HepG2 (cell line): ENCODE measurements around the gene SEMA3B. TPM values are rescaled to one million over a fixed set of nuclear protein-coding genes. Genes with fewer than 3 reads are reported as not detected.

Experiments used
- ATM ChIP-seq: fragments of 450-650 bp; IDR thresholded peaks from 2 replicates; pipeline ENCODE4 v1.7.1; 2017; ENCODE audit warnings: mild to moderate bottlenecking, borderline replicate concordance
- CCAR2 ChIP-seq: fragments of 200-400 bp; formaldehyde crosslinking; optimal IDR thresholded peaks from 2 replicates; pipeline ENCODE3; 2018; ENCODE audit warnings: low read depth, mild to moderate bottlenecking, low read length, moderate library complexity
- HHEX ChIP-seq: IDR thresholded peaks from 2 replicates; pipeline ENCODE4 v1.6.1; 2016; ENCODE audit warnings: control low read depth
- HOXA7 ChIP-seq: sonication (generic); formaldehyde crosslinking; IDR thresholded peaks from 2 replicates; pipeline ENCODE4 v1.8.1; 2022; ENCODE audit warnings: mild to moderate bottlenecking, missing genetic modification reagents, moderate library complexity
- IKZF4 ChIP-seq: sonication (generic); formaldehyde crosslinking; IDR thresholded peaks from 2 replicates; pipeline ENCODE4 v1.5.1; 2020; ENCODE audit warnings: borderline replicate concordance, mild to moderate bottlenecking, low read depth, missing genetic modification reagents; ENCODE audit errors: not compliant biosample characterization
- SALL2 ChIP-seq: sonication (generic); formaldehyde crosslinking; IDR thresholded peaks from 2 replicates; pipeline ENCODE4 v1.8.1; 2023; ENCODE audit warnings: mild to moderate bottlenecking, missing genetic modification reagents, inconsistent platforms
- SMARCC2 ChIP-seq: fragments of 450-650 bp; IDR thresholded peaks from 2 replicates; pipeline ENCODE4 v1.6.1; 2017; ENCODE audit warnings: antibody characterized with exemption, mild to moderate bottlenecking
- SPEN ChIP-seq: sonication (generic); formaldehyde crosslinking; IDR thresholded peaks from 2 replicates; pipeline ENCODE4 v1.5.1; 2020; ENCODE audit warnings: low read depth, mild to moderate bottlenecking, missing genetic modification reagents
- TCF7 ChIP-seq: sonication (generic); IDR thresholded peaks from 2 replicates; pipeline ENCODE4 v1.6.1; 2016; ENCODE audit warnings: antibody characterized with exemption, low read depth
- TEAD2 ChIP-seq: sonication (generic); formaldehyde crosslinking; IDR thresholded peaks from 2 replicates; pipeline ENCODE4 v1.9.0; 2021; ENCODE audit warnings: missing genetic modification reagents
- TP53 ChIP-seq: sonication (generic); formaldehyde crosslinking; conservative IDR thresholded peaks from 2 replicates; pipeline ENCODE4 v1.4.0; 2020; ENCODE audit warnings: missing genetic modification reagents
- XBP1 ChIP-seq: sonication (generic); formaldehyde crosslinking; IDR thresholded peaks from 2 replicates; pipeline ENCODE4 v1.5.0; 2020; ENCODE audit warnings: missing genetic modification reagents
- ZBTB44 ChIP-seq: sonication (generic); formaldehyde crosslinking; IDR thresholded peaks from 2 replicates; pipeline ENCODE4 v1.4.0; 2020; ENCODE audit warnings: missing genetic modification reagents
- ZNF598 ChIP-seq: sonication (generic); formaldehyde crosslinking; IDR thresholded peaks from 2 replicates; pipeline ENCODE4 v1.5.1; 2020; ENCODE audit warnings: mild to moderate bottlenecking, missing genetic modification reagents, borderline replicate concordance
- ZNF678 ChIP-seq: sonication (generic); formaldehyde crosslinking; IDR thresholded peaks from 2 replicates; pipeline ENCODE4 v1.4.0; 2020; ENCODE audit warnings: mild to moderate bottlenecking, missing genetic modification reagents
- ZNF780A ChIP-seq: sonication (generic); formaldehyde crosslinking; IDR thresholded peaks from 2 replicates; pipeline ENCODE4 v1.8.0; 2022; ENCODE audit warnings: mild to moderate bottlenecking, missing genetic modification reagents, moderate library complexity
- ZNF781 ChIP-seq: sonication (generic); formaldehyde crosslinking; IDR thresholded peaks from 2 replicates; pipeline ENCODE4 v1.5.1; 2020; ENCODE audit warnings: borderline replicate concordance, mild to moderate bottlenecking, missing genetic modification reagents; ENCODE audit errors: not compliant biosample characterization
- polyA plus RNA-seq, 8 experiments: library from polyadenylated mRNA; depleted of rRNA in 3 of 8; stranded (reverse) in 7 of 8; unstranded in 1 of 8; fragments of >200 nt; fragmentation: Illumina TruSeq in 4 of 8; extraction: Trizol in 4 of 8; gene quantifications; 2 replicates each; pipeline versions ENCODE4 v1.2.1 to v1.2.3, GENCODE V29; 2011 to 2016; ENCODE audit warnings: low read depth in 4 of 8, missing spikeins in 1 of 8, mixed read lengths in 1 of 8; ENCODE audit not compliant: insufficient read depth in 1 of 8
- total RNA-seq, 5 experiments: library from RNA; depleted of rRNA; stranded (reverse); fragments of >200 nt; fragmentation: Illumina TruSeq; extraction: Trizol; gene quantifications; 2 replicates each; pipeline ENCODE4 v1.2.3, GENCODE V29; 2016; ENCODE audit warnings: low read depth in 1 of 5
- TF ChIP-seq, protein P1 (sequence below): sonication (generic); formaldehyde crosslinking; IDR thresholded peaks from 2 replicates; pipeline ENCODE4 v1.8.1; 2023; ENCODE audit warnings: mild to moderate bottlenecking, moderate library complexity, missing genetic modification reagents
- TF ChIP-seq, protein P2 (sequence below), 2 experiments: sonication (generic) in 1 of 2; formaldehyde crosslinking in 1 of 2; IDR thresholded peaks; 2 replicates each; pipeline versions ENCODE4 v1.4.0 to v1.6.1; 2018 to 2020; ENCODE audit warnings: missing genetic modification reagents in 2 of 2, borderline replicate concordance in 1 of 2, low read depth in 1 of 2, mild to moderate bottlenecking in 1 of 2, missing biosample characterization in 1 of 2
- TF ChIP-seq, protein P3 (sequence below): sonication (generic); formaldehyde crosslinking; IDR thresholded peaks from 2 replicates; pipeline ENCODE4 v1.4.0; 2020; ENCODE audit warnings: missing genetic modification reagents
- TF ChIP-seq, protein P4 (sequence below): sonication (generic); formaldehyde crosslinking; IDR thresholded peaks from 2 replicates; pipeline ENCODE4 v1.4.0; 2020; ENCODE audit warnings: mild to moderate bottlenecking, missing genetic modification reagents

Gene SEMA3B
- total and polyA plus RNA-seq, 2 of the 13 experiments (the other 11 are each of a cell fraction or from before 2014, with no cell fraction given) = 93.2 to 158 TPM

- no peak; the same call in none of the 2 replicates for TF ChIP-seq SPEN (CRISPR knock-in tag)
- TF ChIP-seq, protein P1, sequence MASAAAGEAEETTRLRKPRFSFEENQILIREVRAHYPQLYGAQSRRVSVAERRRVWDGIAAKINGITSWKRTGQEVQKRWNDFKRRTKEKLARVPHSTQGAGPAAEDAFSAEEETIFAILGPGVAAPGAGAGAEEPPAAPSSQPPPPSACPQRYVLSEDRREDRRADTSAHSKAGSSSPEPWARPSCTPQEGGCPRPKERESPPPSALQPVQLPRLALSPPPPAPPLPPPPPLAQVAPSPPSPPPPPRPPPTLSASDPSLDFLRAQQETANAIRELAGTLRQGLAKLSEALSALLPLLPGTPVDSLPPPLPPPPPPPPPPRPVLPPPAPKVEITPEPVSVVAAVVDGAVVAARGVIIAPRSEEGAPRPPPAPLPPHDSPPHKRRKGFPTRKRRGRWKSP = peak; percentile 89; the same call in 1 of the 2 replicates
- TF ChIP-seq ATM = no peak
- TF ChIP-seq ZNF678 = 0 out of 2 replicates have a peak, but pooled peaks have one; percentile 52
- peak; percentile 87 for TF ChIP-seq ZNF598
- TF ChIP-seq TCF7 = no peak
- no peak for TF ChIP-seq CCAR2
- TF ChIP-seq, protein P2, sequence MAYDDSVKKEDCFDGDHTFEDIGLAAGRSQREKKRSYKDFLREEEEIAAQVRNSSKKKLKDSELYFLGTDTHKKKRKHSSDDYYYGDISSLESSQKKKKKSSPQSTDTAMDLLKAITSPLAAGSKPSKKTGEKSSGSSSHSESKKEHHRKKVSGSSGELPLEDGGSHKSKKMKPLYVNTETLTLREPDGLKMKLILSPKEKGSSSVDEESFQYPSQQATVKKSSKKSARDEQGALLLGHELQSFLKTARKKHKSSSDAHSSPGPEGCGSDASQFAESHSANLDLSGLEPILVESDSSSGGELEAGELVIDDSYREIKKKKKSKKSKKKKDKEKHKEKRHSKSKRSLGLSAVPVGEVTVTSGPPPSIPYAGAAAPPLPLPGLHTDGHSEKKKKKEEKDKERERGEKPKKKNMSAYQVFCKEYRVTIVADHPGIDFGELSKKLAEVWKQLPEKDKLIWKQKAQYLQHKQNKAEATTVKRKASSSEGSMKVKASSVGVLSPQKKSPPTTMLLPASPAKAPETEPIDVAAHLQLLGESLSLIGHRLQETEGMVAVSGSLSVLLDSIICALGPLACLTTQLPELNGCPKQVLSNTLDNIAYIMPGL (CRISPR knock-in tag; IDR thresholded peaks at IDR 0.05; ENCODE audit: borderline replicate concordance in 1 of 2, low read depth in 1 of 2) = peak in 1 of 2 experiments; percentile 79; a peak in 2 of 4 replicates
- TF ChIP-seq TEAD2 (CRISPR knock-in tag) = no peak
- no peak for TF ChIP-seq ZNF781 (CRISPR knock-in tag)
- no peak; the same call in 1 of the 2 replicates for TF ChIP-seq SALL2 (CRISPR knock-in tag)
- TF ChIP-seq ZNF780A (CRISPR knock-in tag) = no peak; the same call in 1 of the 2 replicates
- TF ChIP-seq, protein P3, sequence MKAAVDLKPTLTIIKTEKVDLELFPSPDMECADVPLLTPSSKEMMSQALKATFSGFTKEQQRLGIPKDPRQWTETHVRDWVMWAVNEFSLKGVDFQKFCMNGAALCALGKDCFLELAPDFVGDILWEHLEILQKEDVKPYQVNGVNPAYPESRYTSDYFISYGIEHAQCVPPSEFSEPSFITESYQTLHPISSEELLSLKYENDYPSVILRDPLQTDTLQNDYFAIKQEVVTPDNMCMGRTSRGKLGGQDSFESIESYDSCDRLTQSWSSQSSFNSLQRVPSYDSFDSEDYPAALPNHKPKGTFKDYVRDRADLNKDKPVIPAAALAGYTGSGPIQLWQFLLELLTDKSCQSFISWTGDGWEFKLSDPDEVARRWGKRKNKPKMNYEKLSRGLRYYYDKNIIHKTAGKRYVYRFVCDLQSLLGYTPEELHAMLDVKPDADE = no peak
- TF ChIP-seq HOXA7 = no peak
- TF ChIP-seq HHEX (CRISPR knock-in tag) = no peak
- TF ChIP-seq SMARCC2 = no peak
- peak; percentile 73 for TF ChIP-seq IKZF4 (CRISPR knock-in tag)
- TF ChIP-seq, protein P4, sequence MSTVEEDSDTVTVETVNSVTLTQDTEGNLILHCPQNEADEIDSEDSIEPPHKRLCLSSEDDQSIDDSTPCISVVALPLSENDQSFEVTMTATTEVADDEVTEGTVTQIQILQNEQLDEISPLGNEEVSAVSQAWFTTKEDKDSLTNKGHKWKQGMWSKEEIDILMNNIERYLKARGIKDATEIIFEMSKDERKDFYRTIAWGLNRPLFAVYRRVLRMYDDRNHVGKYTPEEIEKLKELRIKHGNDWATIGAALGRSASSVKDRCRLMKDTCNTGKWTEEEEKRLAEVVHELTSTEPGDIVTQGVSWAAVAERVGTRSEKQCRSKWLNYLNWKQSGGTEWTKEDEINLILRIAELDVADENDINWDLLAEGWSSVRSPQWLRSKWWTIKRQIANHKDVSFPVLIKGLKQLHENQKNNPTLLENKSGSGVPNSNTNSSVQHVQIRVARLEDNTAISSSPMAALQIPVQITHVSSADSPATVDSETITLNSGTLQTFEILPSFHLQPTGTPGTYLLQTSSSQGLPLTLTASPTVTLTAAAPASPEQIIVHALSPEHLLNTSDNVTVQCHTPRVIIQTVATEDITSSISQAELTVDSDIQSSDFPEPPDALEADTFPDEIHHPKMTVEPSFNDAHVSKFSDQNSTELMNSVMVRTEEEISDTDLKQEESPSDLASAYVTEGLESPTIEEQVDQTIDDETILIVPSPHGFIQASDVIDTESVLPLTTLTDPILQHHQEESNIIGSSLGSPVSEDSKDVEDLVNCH (CRISPR knock-in tag) = no peak
- no peak for TF ChIP-seq ZBTB44 (CRISPR knock-in tag)
- TF ChIP-seq XBP1 (CRISPR knock-in tag) = no peak
- no peak; the same call in 1 of the 2 replicates for TF ChIP-seq TP53 (CRISPR knock-in tag)
Observed at GRCh38 chr3:50298836-50299637, 30.1 kb downstream of the SEMA3B start, which contains the start of the genes HYAL3 and NAA80 (continued).
